Neural cell (in vitro differentiated cells): Measurements from ENCODE around the gene SPCS1. TPM values are rescaled to one million over a fixed set of nuclear protein-coding genes. Genes with fewer than 3 reads are reported as not detected.

Source experiments
- H2AFZ ChIP-seq: fragments of 200-600, 300-800 bp; sonication (generic), shearing (Covaris generic); 2 replicates; pipeline ENCODE4 v1.6.0; 2014; ENCODE audit warnings: low read depth, mild to moderate bottlenecking, antibody characterized with exemption, low read length, moderate library complexity
- H3F3A ChIP-seq: fragments of 200-600 bp; shearing (Covaris generic); 2 replicates; pipeline ENCODE4 v1.6.1; 2016; ENCODE audit warnings: mild to moderate bottlenecking, moderate library complexity, mixed read lengths, antibody characterized with exemption, low read length; ENCODE audit not compliant: insufficient read depth, poor library complexity, severe bottlenecking
- H3K27ac ChIP-seq: fragments of 200-600, 300-800 bp; sonication (generic), shearing (Covaris generic); 2 replicates; pipeline ENCODE4 v1.5.1; 2014; ENCODE audit warnings: mild to moderate bottlenecking, low read length, moderate library complexity
- H3K27me3 ChIP-seq: fragments of 300-800, 200-600 bp; sonication (generic), shearing (Covaris generic); 2 replicates; pipeline ENCODE4 v1.6.0; 2014; ENCODE audit warnings: mild to moderate bottlenecking, low read depth, low read length, moderate library complexity; ENCODE audit not compliant: insufficient read depth
- H3K36me3 ChIP-seq: fragments of 300-800, 200-600 bp; sonication (generic), shearing (Covaris generic); 2 replicates; pipeline ENCODE4 v1.5.1; 2014; ENCODE audit warnings: mild to moderate bottlenecking, antibody characterized with exemption, low read length, moderate library complexity; ENCODE audit not compliant: insufficient read depth
- H3K4me2 ChIP-seq: fragments of 300-800, 200-600 bp; sonication (generic), shearing (Covaris generic); 2 replicates; pipeline ENCODE4 v1.6.0; 2014; ENCODE audit warnings: mild to moderate bottlenecking, low read length
- H3K4me3 ChIP-seq: fragments of 300-800, 200-600 bp; sonication (generic), shearing (Covaris generic); 2 replicates; pipeline ENCODE4 v1.5.1; 2014; ENCODE audit warnings: mild to moderate bottlenecking, low read length, moderate library complexity
- H3K79me2 ChIP-seq: fragments of 200-600 bp; shearing (Covaris generic); replicated peaks from 2 replicates; pipeline ENCODE4 v1.6.0; 2014; ENCODE audit warnings: mild to moderate bottlenecking, low read length, moderate library complexity; ENCODE audit not compliant: insufficient read depth
- H3K9ac ChIP-seq: fragments of 300-800, 200-600 bp; sonication (generic), shearing (Covaris generic); 2 replicates; pipeline ENCODE4 v1.6.1; 2016; ENCODE audit warnings: mild to moderate bottlenecking, low read length, mixed read lengths
- H3K9me2 ChIP-seq: fragments of 200-600 bp; shearing (Covaris generic); 2 replicates; pipeline ENCODE4 v1.6.1; 2016; ENCODE audit warnings: mild to moderate bottlenecking, low read length, mixed read lengths; ENCODE audit not compliant: insufficient read depth
- H3K9me3 ChIP-seq: fragments of 200-600, 300-800 bp; sonication (generic), shearing (Covaris generic); 2 replicates; pipeline ENCODE4 v1.6.1; 2016; ENCODE audit warnings: mild to moderate bottlenecking, mixed run types, low read length, moderate library complexity, mixed read lengths
- H4K20me1 ChIP-seq: fragments of 200-600 bp; shearing (Covaris generic); 2 replicates; pipeline ENCODE4 v1.6.1; 2016; ENCODE audit warnings: mild to moderate bottlenecking, mixed run types; ENCODE audit not compliant: insufficient read depth
- EP300 ChIP-seq: fragments of 450-650 bp; conservative IDR thresholded peaks from 2 replicates; pipeline ENCODE4 v1.6.1; 2014; ENCODE audit warnings: antibody characterized with exemption, mild to moderate bottlenecking, moderate library complexity; ENCODE audit not compliant: poor library complexity, severe bottlenecking
- EZH2 ChIP-seq: fragments of 200-600, 300-800 bp; shearing (Covaris generic), sonication (generic); IDR thresholded peaks from 2 replicates; pipeline ENCODE4 v1.6.1; 2014; ENCODE audit warnings: antibody characterized with exemption, low read length, borderline replicate concordance, mild to moderate bottlenecking; ENCODE audit not compliant: insufficient read depth, poor library complexity, severe bottlenecking
- MXI1 ChIP-seq: fragments of 450-650 bp; conservative IDR thresholded peaks from 2 replicates; pipeline ENCODE4 v1.6.1; 2014; ENCODE audit warnings: antibody characterized with exemption, mild to moderate bottlenecking; ENCODE audit not compliant: poor library complexity, severe bottlenecking
- POLR2AphosphoS5 ChIP-seq: IDR thresholded peaks from 2 replicates; pipeline ENCODE4 v1.6.1; 2012
- RAD21 ChIP-seq: fragments of 450-650 bp; conservative IDR thresholded peaks from 2 replicates; pipeline ENCODE4 v1.6.1; 2014; ENCODE audit warnings: antibody characterized with exemption, mild to moderate bottlenecking, moderate library complexity
- SMC3 ChIP-seq: fragments of 450-650 bp; conservative IDR thresholded peaks from 2 replicates; pipeline ENCODE4 v1.6.1; 2014; ENCODE audit warnings: antibody characterized with exemption, mild to moderate bottlenecking, moderate library complexity; ENCODE audit not compliant: poor library complexity
- TAF1 ChIP-seq: IDR thresholded peaks from 2 replicates; pipeline ENCODE4 v1.6.1; 2012; ENCODE audit warnings: low read depth
- polyA plus RNA-seq: library from polyadenylated mRNA; depleted of rRNA; stranded (reverse); fragments of >200 nt; gene quantifications from 2 replicates; pipeline ENCODE4 v1.2.3, GENCODE V29; 2014
- TF ChIP-seq, protein P1 (sequence below): IDR thresholded peaks from 2 replicates; pipeline ENCODE4 v1.6.1; 2012; ENCODE audit warnings: borderline replicate concordance
- TF ChIP-seq, protein P2 (sequence below): fragments of 450-650 bp; IDR thresholded peaks from 2 replicates; pipeline ENCODE4 v1.5.1; 2014; ENCODE audit warnings: antibody characterized with exemption, mild to moderate bottlenecking, moderate library complexity; ENCODE audit not compliant: poor library complexity, severe bottlenecking

Gene SPCS1
- polyA plus RNA-seq, 1 donor from 2014 or later, result 97.4 TPM

DNA sequence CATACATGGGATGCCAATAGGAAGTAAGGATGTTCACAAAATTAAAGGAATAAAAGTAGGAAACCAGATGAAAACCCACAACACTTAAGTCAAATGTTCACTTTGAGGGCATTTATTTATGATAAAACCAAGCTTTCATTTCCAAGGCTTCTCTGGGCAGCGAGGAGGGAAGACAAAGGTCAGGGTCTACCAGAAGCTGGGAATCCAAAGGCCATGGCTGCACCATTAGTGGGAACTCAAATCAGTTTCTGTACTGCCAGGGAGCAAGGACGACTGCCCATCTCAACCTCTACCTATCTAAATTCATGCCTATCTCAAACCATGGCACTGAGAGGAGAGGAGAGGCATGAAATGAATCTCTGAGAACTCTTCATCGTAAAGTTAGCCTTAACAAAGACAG is 42.8 kb upstream of the SPCS1 start:
- H3K9me3 ChIP-seq, result no peaks in the 10 kb centered on the region
- H3K9ac ChIP-seq, result no peak overlapping the region
- H3K36me3 ChIP-seq, result peaks cover 15% of the 10 kb centered on the region
- peaks cover 3% of the 10 kb centered on the region for H3K79me2 ChIP-seq
- no peak overlapping the region for H2AFZ ChIP-seq
- H3F3A ChIP-seq, result no peaks in the 10 kb centered on the region
- H4K20me1 ChIP-seq, result no peaks in the 10 kb centered on the region
- no peak overlapping the region for H3K4me3 ChIP-seq
- no peak overlapping the region for H3K4me2 ChIP-seq
- H3K27ac ChIP-seq, result no peak overlapping the region
- H3K9me2 ChIP-seq, result no peaks in the 10 kb centered on the region
- TF ChIP-seq TAF1 (no peak), EZH2 (no peak), RAD21 (no peak), MXI1 (no peak), EP300 (no peak), POLR2AphosphoS5 (no peak)
- TF ChIP-seq, protein P1, sequence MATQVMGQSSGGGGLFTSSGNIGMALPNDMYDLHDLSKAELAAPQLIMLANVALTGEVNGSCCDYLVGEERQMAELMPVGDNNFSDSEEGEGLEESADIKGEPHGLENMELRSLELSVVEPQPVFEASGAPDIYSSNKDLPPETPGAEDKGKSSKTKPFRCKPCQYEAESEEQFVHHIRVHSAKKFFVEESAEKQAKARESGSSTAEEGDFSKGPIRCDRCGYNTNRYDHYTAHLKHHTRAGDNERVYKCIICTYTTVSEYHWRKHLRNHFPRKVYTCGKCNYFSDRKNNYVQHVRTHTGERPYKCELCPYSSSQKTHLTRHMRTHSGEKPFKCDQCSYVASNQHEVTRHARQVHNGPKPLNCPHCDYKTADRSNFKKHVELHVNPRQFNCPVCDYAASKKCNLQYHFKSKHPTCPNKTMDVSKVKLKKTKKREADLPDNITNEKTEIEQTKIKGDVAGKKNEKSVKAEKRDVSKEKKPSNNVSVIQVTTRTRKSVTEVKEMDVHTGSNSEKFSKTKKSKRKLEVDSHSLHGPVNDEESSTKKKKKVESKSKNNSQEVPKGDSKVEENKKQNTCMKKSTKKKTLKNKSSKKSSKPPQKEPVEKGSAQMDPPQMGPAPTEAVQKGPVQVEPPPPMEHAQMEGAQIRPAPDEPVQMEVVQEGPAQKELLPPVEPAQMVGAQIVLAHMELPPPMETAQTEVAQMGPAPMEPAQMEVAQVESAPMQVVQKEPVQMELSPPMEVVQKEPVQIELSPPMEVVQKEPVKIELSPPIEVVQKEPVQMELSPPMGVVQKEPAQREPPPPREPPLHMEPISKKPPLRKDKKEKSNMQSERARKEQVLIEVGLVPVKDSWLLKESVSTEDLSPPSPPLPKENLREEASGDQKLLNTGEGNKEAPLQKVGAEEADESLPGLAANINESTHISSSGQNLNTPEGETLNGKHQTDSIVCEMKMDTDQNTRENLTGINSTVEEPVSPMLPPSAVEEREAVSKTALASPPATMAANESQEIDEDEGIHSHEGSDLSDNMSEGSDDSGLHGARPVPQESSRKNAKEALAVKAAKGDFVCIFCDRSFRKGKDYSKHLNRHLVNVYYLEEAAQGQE, result no peak
- TF ChIP-seq, protein P2, sequence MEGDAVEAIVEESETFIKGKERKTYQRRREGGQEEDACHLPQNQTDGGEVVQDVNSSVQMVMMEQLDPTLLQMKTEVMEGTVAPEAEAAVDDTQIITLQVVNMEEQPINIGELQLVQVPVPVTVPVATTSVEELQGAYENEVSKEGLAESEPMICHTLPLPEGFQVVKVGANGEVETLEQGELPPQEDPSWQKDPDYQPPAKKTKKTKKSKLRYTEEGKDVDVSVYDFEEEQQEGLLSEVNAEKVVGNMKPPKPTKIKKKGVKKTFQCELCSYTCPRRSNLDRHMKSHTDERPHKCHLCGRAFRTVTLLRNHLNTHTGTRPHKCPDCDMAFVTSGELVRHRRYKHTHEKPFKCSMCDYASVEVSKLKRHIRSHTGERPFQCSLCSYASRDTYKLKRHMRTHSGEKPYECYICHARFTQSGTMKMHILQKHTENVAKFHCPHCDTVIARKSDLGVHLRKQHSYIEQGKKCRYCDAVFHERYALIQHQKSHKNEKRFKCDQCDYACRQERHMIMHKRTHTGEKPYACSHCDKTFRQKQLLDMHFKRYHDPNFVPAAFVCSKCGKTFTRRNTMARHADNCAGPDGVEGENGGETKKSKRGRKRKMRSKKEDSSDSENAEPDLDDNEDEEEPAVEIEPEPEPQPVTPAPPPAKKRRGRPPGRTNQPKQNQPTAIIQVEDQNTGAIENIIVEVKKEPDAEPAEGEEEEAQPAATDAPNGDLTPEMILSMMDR, result no peak
- H3K27me3 ChIP-seq, result no peaks in the 10 kb centered on the region

GRCh38 chr3:52670621-52671521 is 35.0 kb upstream of the SPCS1 start:
- peaks cover 4% of the 10 kb centered on the region for H3K36me3 ChIP-seq
- TF ChIP-seq, protein P2, result no peak
- TF ChIP-seq MXI1 (no peak), TAF1 (no peak), EP300 (no peak), SMC3 (no peak), EZH2 (no peak), RAD21 (no peak), POLR2AphosphoS5 (no peak)
- TF ChIP-seq, protein P1, result no peak
- H4K20me1 ChIP-seq, result no peaks in the 10 kb centered on the region
- peaks cover 12% of the 10 kb centered on the region for H3K79me2 ChIP-seq
- no peak overlapping the region for H3K4me2 ChIP-seq
- no peaks in the 10 kb centered on the region for H3F3A ChIP-seq
- H3K4me3 ChIP-seq, result no peak overlapping the region
- H3K9me2 ChIP-seq, result no peaks in the 10 kb centered on the region
- no peak overlapping the region for H3K27ac ChIP-seq
- no peaks in the 10 kb centered on the region for H3K27me3 ChIP-seq
- H3K9ac ChIP-seq, result no peak overlapping the region
- no peak overlapping the region for H2AFZ ChIP-seq
- H3K9me3 ChIP-seq, result no peaks in the 10 kb centered on the region
